CD14-positive monocyte (primary cell): Measurements from ENCODE around the gene ANKRD40. TPM values are rescaled to one million over a fixed set of nuclear protein-coding genes. Genes with fewer than 3 reads are reported as not detected.

Experiments
- DNase-seq, 3 donors: peaks; one replicate each; pipeline ENCODE4 v3.0.0-alpha.2; 2011 to 2022
- H2AFZ ChIP-seq: 2 replicates; pipeline ENCODE4 v1.6.0; 2012; ENCODE audit warnings: mild to moderate bottlenecking, low read depth, low read length, inconsistent platforms; ENCODE audit not compliant: insufficient read depth, poor library complexity, severe bottlenecking
- H3K27ac ChIP-seq, 2 donors: 1 replicate in 1 of 2; 2 replicates in 1 of 2; pipeline ENCODE4 v1.5.1; 2012 to 2013; ENCODE audit warnings: low read length in 2 of 2, control low read depth in 1 of 2, inconsistent platforms in 1 of 2, low read depth in 1 of 2, mild to moderate bottlenecking in 1 of 2
- H3K27me3 ChIP-seq, 2 donors: one replicate each; pipeline versions ENCODE4 v1.6.0 to v1.6.1; 2011 to 2013; ENCODE audit warnings: low read length in 2 of 2; ENCODE audit not compliant: control insufficient read depth in 2 of 2, insufficient read depth in 2 of 2
- H3K36me3 ChIP-seq, 2 donors: replicated peaks in 1 of 2; 1 replicate in 1 of 2; 2 replicates in 1 of 2; pipeline versions ENCODE4 v1.5.1 to v1.6.1; 2012 to 2013; ENCODE audit warnings: low read length in 2 of 2, control low read depth in 1 of 2, inconsistent platforms in 1 of 2, mild to moderate bottlenecking in 1 of 2; ENCODE audit not compliant: insufficient read depth in 2 of 2, control insufficient read depth in 1 of 2
- H3K4me1 ChIP-seq, 2 donors: 1 replicate in 1 of 2; 2 replicates in 1 of 2; pipeline versions ENCODE4 v1.5.1 to v1.6.1; 2012 to 2013; ENCODE audit warnings: low read length in 2 of 2, control low read depth in 1 of 2, inconsistent platforms in 1 of 2, mild to moderate bottlenecking in 1 of 2, moderate library complexity in 1 of 2; ENCODE audit not compliant: insufficient read depth in 2 of 2, control insufficient read depth in 1 of 2
- H3K4me2 ChIP-seq: replicated peaks from 2 replicates; pipeline ENCODE3; 2012; ENCODE audit warnings: low read length, moderate library complexity, mild to moderate bottlenecking; ENCODE audit not compliant: poor library complexity, severe bottlenecking; ENCODE audit errors: extremely low read depth
- H3K4me3 ChIP-seq, 3 experiments: fragments of 200-600 bp in 1 of 3; sonication (generic) in 1 of 3; replicated peaks in 1 of 3; 1 replicate in 2 of 3; 2 replicates in 1 of 3; pipeline ENCODE4 v1.5.1; 2011 to 2013; ENCODE audit warnings: low read length in 3 of 3, mild to moderate bottlenecking in 3 of 3, control low read depth in 2 of 3, low read depth in 2 of 3, inconsistent platforms in 1 of 3, moderate library complexity in 1 of 3
- H3K79me2 ChIP-seq: 2 replicates; pipeline ENCODE4 v1.6.0; 2012; ENCODE audit warnings: mild to moderate bottlenecking, control low read depth, inconsistent platforms, low read length, moderate library complexity; ENCODE audit not compliant: insufficient read depth
- H3K9ac ChIP-seq: 2 replicates; pipeline ENCODE4 v1.6.0; 2017; ENCODE audit warnings: low read length, mild to moderate bottlenecking; ENCODE audit not compliant: insufficient read depth, poor library complexity, severe bottlenecking
- H3K9me3 ChIP-seq, 2 donors: replicated peaks in 1 of 2; 1 replicate in 1 of 2; 2 replicates in 1 of 2; pipeline versions ENCODE4 v1.5.1 to v1.6.1; 2012 to 2013; ENCODE audit warnings: low read length in 2 of 2, control low read depth in 1 of 2; ENCODE audit not compliant: control insufficient read depth in 1 of 2, insufficient read depth in 1 of 2
- H4K20me1 ChIP-seq: 2 replicates; pipeline ENCODE4 v1.6.0; 2012; ENCODE audit warnings: mild to moderate bottlenecking, low read length, control low read depth, moderate library complexity; ENCODE audit not compliant: insufficient read depth
- H3K27ac Mint-ChIP-seq, 7 donors: one replicate each; pipeline ENCODE4 v1.8.0; 2020; ENCODE audit warnings: mild to moderate bottlenecking in 7 of 7, mixed read lengths in 7 of 7, moderate library complexity in 6 of 7, inconsistent platforms in 2 of 7
- H3K27me3 Mint-ChIP-seq, 3 donors: one replicate each; pipeline ENCODE4 v1.8.0; 2021 to 2022; ENCODE audit warnings: low read depth in 3 of 3, mild to moderate bottlenecking in 3 of 3, mixed read lengths in 3 of 3, moderate library complexity in 3 of 3, inconsistent platforms in 1 of 3
- H3K36me3 Mint-ChIP-seq, 2 donors: one replicate each; pipeline ENCODE4 v1.8.0; 2020; ENCODE audit warnings: mixed read lengths in 2 of 2, inconsistent platforms in 1 of 2, mild to moderate bottlenecking in 1 of 2
- H3K4me1 Mint-ChIP-seq: one replicate; pipeline ENCODE4 v1.8.0; 2020; ENCODE audit warnings: mild to moderate bottlenecking, mixed read lengths
- H3K4me3 Mint-ChIP-seq, 2 donors: one replicate each; pipeline ENCODE4 v1.8.0; 2020; ENCODE audit warnings: mild to moderate bottlenecking in 2 of 2, mixed read lengths in 2 of 2, moderate library complexity in 1 of 2
- H3K9me3 Mint-ChIP-seq, 7 donors: one replicate each; pipeline ENCODE4 v1.8.0; 2020 to 2022; ENCODE audit warnings: mixed read lengths in 7 of 7, mild to moderate bottlenecking in 6 of 7, moderate library complexity in 6 of 7, inconsistent platforms in 2 of 7
- WGBS: methylation state at CpG from one replicate; pipeline ENCODE4 v1.1.5; 2013; ENCODE audit warnings: missing lambda C conversion rate; ENCODE audit not compliant: insufficient coverage; 5-methylcytosine and 5-hydroxymethylcytosine counted together
- intact Hi-C, 2 donors: fragments of 100-400 bp; cut with micrococcal nuclease; formaldehyde crosslinking; loops; one replicate each; pipeline versions ENCODE4 v1.15.0 to v1.15.1; 2023
- polyA plus RNA-seq, 3 donors: library from polyadenylated mRNA; depleted of rRNA in 1 of 3; unstranded in 2 of 3; stranded (reverse) in 1 of 3; fragments of 300-500 nt in 2 of 3; fragments of >200 nt in 1 of 3; fragmentation: Illumina TruSeq in 2 of 3; gene quantifications; 1 replicate in 2 of 3; 2 replicates in 1 of 3; pipeline ENCODE4 v1.2.3, GENCODE V29; 2012 to 2021
- TF ChIP-seq, protein P1 (sequence below): fragments of 200-600 bp; IDR thresholded peaks from one replicate; pipeline ENCODE4 v1.8.0; 2022; ENCODE audit warnings: antibody characterized with exemption, mild to moderate bottlenecking

ANKRD40 gene
- polyA plus RNA-seq, 3 donors, result 3.4 to 21.8 (median 3.4) TPM

DNA sequence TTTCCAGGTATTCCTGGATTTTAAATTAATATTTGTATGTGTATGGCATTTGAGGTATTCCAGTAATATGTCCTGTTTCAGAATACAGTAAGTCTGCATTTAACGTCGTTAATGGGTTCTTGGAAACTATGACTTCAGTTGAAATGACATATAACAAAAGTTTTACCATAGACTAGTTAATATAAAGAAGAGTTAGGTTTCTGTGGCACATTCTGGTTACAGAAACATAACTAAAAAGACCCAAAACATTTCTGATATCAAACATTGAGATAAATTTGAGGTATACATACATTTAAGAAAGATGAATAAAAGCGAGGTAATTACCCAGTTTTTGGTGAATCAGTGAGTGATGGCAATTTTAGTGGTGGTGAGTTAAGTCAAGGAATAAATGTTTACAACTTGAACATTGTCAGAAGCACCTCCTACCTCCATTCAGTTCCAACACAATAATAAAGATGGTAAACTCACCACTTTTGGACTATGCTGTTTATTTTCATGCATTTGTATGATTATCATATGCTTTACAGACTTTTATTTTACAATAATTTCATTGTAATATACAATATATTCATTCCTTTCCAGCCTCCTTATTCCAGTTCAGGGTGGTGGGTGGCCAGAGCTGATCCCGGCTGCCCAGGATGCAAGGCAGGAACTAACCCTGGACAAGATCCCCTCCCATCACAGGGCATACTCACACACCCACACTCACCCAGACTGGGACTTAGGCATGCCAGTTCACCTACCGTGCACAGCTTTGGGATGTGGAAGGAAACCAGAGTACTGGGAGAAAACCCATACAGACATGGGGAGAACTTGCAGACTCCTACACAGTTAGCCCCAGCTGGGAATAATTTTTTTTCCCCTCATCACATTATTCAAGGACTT is 21.4 kb upstream of the ANKRD40 start:
- no peak overlapping the region for H3K4me3 Mint-ChIP-seq
- Histone ChIP-seq H4K20me1 (peaks cover 100% of the 10 kb centered on the region), H3K27me3 (no peaks in the 10 kb centered on the region), H2AFZ (no peak overlapping the region), H3K4me2 (no peak overlapping the region), H3K9ac (no peak overlapping the region), H3K36me3 (peaks cover 2 to 10% of the 10 kb centered on the region in 2 donors), H3K27ac (no peak overlapping the region), H3K79me2 (peaks cover 100% of the 10 kb centered on the region), H3K4me3 (no peak overlapping the region), H3K9me3 (no peaks in the 10 kb centered on the region), H3K4me1 (no peaks in the 10 kb centered on the region)
- H3K36me3 Mint-ChIP-seq, result peaks cover 5 to 13% of the 10 kb centered on the region in 2 donors
- TF ChIP-seq, protein P1, sequence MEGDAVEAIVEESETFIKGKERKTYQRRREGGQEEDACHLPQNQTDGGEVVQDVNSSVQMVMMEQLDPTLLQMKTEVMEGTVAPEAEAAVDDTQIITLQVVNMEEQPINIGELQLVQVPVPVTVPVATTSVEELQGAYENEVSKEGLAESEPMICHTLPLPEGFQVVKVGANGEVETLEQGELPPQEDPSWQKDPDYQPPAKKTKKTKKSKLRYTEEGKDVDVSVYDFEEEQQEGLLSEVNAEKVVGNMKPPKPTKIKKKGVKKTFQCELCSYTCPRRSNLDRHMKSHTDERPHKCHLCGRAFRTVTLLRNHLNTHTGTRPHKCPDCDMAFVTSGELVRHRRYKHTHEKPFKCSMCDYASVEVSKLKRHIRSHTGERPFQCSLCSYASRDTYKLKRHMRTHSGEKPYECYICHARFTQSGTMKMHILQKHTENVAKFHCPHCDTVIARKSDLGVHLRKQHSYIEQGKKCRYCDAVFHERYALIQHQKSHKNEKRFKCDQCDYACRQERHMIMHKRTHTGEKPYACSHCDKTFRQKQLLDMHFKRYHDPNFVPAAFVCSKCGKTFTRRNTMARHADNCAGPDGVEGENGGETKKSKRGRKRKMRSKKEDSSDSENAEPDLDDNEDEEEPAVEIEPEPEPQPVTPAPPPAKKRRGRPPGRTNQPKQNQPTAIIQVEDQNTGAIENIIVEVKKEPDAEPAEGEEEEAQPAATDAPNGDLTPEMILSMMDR, result no peak
- peaks cover 23% of the 10 kb centered on the region for H3K4me1 Mint-ChIP-seq
- no peaks in the 10 kb centered on the region for H3K27me3 Mint-ChIP-seq
- no CpG with 5 or more reads among the region's 5 CpGs for WGBS
- intact Hi-C loops, result no loop called here
- no peaks in the 10 kb centered on the region for H3K9me3 Mint-ChIP-seq
- peak overlapping the region in 2 of 7 donors; percentile 9 to 42 for H3K27ac Mint-ChIP-seq
- DNase-seq, result no peak

DNA sequence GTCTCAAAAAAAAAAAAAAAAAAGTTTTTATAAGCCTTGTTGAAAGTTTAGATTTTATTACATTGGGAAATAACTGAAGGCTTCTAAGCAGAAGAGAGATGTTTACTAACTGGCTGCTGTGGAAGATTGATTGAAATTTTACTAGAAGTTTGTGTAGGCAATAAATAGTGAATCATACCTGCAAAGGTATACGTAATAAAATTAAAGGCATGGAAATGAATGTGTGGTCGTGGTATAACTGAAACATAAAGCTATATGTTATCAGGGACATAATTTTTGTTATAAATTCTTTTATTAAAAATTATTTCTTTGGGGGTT is 20.4 kb upstream of the ANKRD40 start:
- Histone ChIP-seq H3K4me2 (no peak overlapping the region), H3K9me3 (no peaks in the 10 kb centered on the region), H3K4me1 (peaks cover 0 to 8% of the 10 kb centered on the region in 2 donors), H3K4me3 (no peak overlapping the region), H3K36me3 (peaks cover 2 to 10% of the 10 kb centered on the region in 2 donors), H3K9ac (no peak overlapping the region), H4K20me1 (peaks cover 100% of the 10 kb centered on the region), H3K79me2 (peaks cover 100% of the 10 kb centered on the region), H2AFZ (no peak overlapping the region), H3K27ac (no peak overlapping the region), H3K27me3 (no peaks in the 10 kb centered on the region)
- H3K9me3 Mint-ChIP-seq, result no peaks in the 10 kb centered on the region
- TF ChIP-seq, protein P1, result no peak
- DNase-seq, result no peak
- H3K27me3 Mint-ChIP-seq, result no peaks in the 10 kb centered on the region
- intact Hi-C loops, result no loop called here
- H3K27ac Mint-ChIP-seq, result no peak overlapping the region
- H3K4me3 Mint-ChIP-seq, result no peak overlapping the region
- no CpG with 5 or more reads among the region's 2 CpGs for WGBS
- peaks cover 5 to 12% of the 10 kb centered on the region in 2 donors for H3K36me3 Mint-ChIP-seq
- H3K4me1 Mint-ChIP-seq, result peaks cover 29% of the 10 kb centered on the region
